GM19438 (cell line): ENCODE results near the gene ANKRD33B.

Experiments
- ATAC-seq: cut with Tn5 transposase; IDR thresholded peaks from one replicate; pipeline ENCODE4 v1.9.1; 2021; ENCODE audit warnings: low read depth; ENCODE audit not compliant: unreplicated experiment

Gene ANKRD33B

GRCh38 chr5:10591159-10591558, 27.3 kb downstream of the ANKRD33B start:
- ATAC-seq: no peak

- ATAC-seq: no peak
Measured at GRCh38 chr5:10591966-10592365, 28.1 kb downstream of the ANKRD33B start.

- ATAC-seq: peak; percentile 51
Measured at GRCh38 chr5:10592601-10593000, 28.7 kb downstream of the ANKRD33B start.

GRCh38 chr5:10593531-10594181, 29.8 kb downstream of the ANKRD33B start:
- ATAC-seq: no peak

DNA sequence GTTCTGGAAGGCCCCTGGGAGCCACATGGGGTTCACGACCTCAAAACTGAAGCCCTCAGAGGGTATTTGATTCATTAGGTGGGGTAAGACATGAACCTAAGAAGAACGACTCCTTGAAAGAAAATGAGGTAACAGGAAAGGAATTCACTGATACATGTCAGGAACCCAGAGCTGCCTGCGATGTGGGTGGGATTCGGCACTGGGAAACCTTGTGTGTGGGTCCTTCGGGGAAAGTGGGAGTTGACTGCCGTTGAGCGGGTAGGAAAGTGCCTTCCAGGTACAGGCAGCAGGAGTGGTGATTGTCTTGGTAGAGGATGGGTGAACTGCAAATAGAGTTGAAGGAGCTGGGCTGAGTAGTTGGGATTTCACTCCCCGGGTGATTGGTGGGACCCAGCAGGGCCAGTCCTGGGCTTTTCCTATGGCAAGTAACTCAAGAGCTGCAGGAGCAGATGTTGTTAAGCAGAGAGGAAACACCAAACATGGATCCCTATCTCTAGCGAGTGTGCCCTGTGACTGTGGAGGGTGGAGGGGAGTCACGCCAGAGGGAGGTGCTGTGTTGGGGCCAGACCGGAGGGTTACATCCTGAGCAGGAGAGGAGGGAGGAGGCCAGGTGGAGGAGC, 30.8 kb downstream of the ANKRD33B start:
- ATAC-seq: no peak

DNA sequence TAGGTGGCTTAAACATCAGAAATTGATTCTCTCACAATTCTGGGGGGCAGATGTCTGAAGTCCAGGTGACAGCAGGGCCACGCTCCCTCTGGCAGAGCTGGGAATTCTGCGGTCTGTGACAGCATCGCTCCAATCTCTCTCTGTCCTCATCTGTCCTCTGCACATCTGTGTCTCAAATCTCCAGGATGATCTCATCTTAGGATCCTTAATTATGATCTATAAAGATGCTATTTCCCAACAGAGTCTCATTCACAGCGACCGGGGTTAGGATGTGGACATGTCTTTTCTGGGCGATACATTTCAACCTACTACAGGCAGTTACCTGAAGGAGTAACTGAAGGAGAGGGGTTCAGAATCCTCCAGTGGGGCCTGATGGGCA, 31.4 kb downstream of the ANKRD33B start:
- no peak for ATAC-seq

- ATAC-seq: peak; percentile 49
Measured at GRCh38 chr5:10595672-10596309, 31.9 kb downstream of the ANKRD33B start.

GRCh38 chr5:10596310-10596703, 32.4 kb downstream of the ANKRD33B start:
- no peak for ATAC-seq

DNA sequence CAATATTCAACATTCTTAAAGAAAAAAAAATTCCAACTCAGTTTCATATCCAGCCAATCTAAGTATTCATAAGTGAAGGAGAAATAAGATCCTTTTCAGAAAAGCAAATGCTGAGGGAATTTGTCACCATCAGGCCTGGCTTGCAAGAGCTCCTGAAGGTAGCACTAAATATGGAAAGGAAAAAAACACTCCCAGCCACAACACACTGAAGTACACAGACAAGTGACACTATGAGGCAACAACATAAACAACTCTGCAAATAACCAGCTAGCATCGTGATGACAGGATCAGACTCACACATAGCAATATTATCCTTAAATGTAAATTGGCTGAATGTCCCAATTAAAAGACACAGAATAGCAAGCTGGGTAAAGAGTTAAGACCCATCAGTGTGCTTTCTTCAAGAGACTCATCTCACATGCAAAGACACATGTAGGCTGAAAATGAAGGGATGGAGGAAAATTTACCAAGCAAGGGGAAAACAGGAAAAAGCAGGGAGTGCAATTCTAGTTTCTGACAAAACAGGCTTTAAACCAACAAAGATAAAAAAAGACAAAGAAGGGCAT, 33.1 kb downstream of the ANKRD33B start:
- ATAC-seq: no peak

DNA sequence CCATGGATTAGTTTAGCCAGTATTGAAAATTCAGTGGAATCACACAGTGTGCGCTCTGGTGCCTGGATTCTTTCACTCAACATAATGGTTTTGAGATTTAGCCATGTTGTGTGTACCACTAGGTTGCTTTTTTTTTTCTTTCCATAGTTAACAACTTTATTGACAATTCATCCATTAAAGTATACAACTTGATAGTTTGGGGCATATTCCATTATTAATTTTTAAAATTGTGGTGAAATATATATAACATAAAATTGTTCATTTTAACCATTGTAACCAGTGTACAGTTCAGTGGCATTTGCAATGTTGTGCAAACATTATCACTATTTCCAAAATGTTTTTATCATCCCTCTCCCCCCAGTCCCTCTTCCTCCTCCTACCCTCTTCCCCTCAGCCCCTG, 35.2 kb downstream of the ANKRD33B start:
- no peak for ATAC-seq

DNA sequence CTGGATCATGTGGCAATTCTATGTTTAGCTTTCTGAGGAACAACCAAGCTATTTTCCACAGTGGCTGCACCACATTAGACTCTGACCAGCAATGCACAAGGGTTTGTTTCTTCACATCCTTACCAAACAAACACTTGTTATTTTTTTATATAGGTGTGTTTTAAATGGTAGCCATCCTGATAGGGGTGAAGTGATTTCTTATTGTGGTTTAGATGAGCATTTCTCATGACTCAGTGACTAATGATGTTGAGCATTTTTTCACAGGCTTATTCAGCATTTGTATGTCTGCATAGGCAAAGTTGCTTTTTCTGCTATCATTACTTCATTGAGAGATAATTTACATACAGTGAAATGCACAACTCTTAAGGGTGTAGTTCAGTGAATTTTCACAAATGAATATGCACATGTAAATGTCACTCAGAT, 36.0 kb downstream of the ANKRD33B start:
- ATAC-seq: no peak

- ATAC-seq: peak; percentile 68
Measured at GRCh38 chr5:10600626-10601245, 36.9 kb downstream of the ANKRD33B start.

GRCh38 chr5:10601246-10602030, 37.6 kb downstream of the ANKRD33B start:
- ATAC-seq: peak; percentile 44

- ATAC-seq: no peak
Measured at GRCh38 chr5:10602031-10602806, 38.3 kb downstream of the ANKRD33B start.

GRCh38 chr5:10604975-10605374, 41.1 kb downstream of the ANKRD33B start:
- no peak for ATAC-seq

GRCh38 chr5:10606632-10607022, 42.8 kb downstream of the ANKRD33B start:
- peak; percentile 1 for ATAC-seq

GRCh38 chr5:10607023-10607665, 43.3 kb downstream of the ANKRD33B start:
- ATAC-seq: peak; percentile 77

DNA sequence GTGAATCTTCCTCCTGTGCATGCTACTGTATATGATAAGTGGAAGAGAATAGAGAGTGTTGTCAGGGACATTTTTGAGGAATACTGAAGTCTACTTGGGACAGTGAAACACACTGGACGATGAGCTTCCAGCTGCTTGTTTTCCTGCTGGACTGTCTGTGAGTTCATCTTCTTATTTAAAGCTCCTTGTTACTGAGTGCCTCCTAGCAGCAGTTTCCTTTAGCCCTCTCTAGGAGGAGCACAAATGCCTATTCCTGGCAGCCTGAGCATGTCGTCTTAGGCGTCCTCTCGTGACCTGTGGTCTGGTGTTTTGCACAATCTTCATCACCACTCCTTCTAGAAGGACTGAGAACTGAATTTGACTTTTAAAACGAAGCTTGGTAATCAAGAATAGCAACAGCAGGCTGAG, 43.8 kb downstream of the ANKRD33B start:
- peak; percentile 64 for ATAC-seq

- ATAC-seq: peak; percentile 4
Measured at GRCh38 chr5:10608081-10608480, 44.2 kb downstream of the ANKRD33B start.
